Measurements from ENCODE around the gene COL23A1. TPM values are rescaled to one million over a fixed set of nuclear protein-coding genes. Genes with fewer than 3 reads are reported as not detected.

The COL23A1 gene
- polyA plus RNA-seq, 3 donors = 0.11 to 0.21 TPM; not detected in 1

DNA sequence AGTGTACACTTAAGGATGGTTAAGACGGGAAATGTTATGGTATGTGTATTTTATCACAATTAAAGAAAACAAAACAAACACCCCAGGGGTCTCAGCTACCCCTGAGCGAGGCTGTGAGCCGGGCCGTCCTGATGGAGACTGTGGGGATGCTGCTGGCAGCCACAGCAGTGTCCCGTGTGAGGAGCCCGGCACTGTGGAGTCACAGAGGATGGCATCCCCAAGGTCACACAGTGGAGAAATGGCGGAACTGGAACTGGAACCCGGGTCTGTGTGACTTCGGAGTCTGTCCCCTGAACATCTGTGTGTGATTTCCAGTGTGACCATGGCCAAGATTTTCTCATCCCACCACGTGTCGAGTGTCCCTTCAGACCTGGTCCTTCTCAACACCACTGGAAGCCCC lies 276.9 kb downstream of the COL23A1 start:
- peak overlapping the region; percentile 6 for H3K4me2 ChIP-seq (replicated peaks; ENCODE audit: extremely low read depth, low read length, poor library complexity, severe bottlenecking)
- 92% methylated on average over 3 of the region's 11 CpGs for WGBS (ENCODE audit: insufficient coverage)
- peaks cover 16 to 17% of the 10 kb centered on the region in 2 donors for H3K4me1 ChIP-seq (ENCODE audit: control insufficient read depth in 1 of 2, insufficient read depth in 2 of 2, low read length in 2 of 2)
- H3K27me3 Mint-ChIP-seq (ENCODE audit: low read depth in 3 of 3) = peaks cover 0 to 3% (median 2%) of the 10 kb centered on the region in 3 donors
- no peak for DNase-seq
- H3K36me3 Mint-ChIP-seq = no peaks in the 10 kb centered on the region
- peak overlapping the region; percentile 81 to 94 for H3K27ac ChIP-seq (ENCODE audit: low read depth in 1 of 2, low read length in 2 of 2)
- intact Hi-C loops (cut with micrococcal nuclease) = no loop called here
- no peaks in the 10 kb centered on the region for H3K36me3 ChIP-seq (replicated peaks in 1 of 2; ENCODE audit: control insufficient read depth in 1 of 2, insufficient read depth in 2 of 2, low read length in 2 of 2)
- peak overlapping the region in 1 of 2 donors; percentile 90 for H3K4me3 Mint-ChIP-seq
- TF ChIP-seq, protein P1, sequence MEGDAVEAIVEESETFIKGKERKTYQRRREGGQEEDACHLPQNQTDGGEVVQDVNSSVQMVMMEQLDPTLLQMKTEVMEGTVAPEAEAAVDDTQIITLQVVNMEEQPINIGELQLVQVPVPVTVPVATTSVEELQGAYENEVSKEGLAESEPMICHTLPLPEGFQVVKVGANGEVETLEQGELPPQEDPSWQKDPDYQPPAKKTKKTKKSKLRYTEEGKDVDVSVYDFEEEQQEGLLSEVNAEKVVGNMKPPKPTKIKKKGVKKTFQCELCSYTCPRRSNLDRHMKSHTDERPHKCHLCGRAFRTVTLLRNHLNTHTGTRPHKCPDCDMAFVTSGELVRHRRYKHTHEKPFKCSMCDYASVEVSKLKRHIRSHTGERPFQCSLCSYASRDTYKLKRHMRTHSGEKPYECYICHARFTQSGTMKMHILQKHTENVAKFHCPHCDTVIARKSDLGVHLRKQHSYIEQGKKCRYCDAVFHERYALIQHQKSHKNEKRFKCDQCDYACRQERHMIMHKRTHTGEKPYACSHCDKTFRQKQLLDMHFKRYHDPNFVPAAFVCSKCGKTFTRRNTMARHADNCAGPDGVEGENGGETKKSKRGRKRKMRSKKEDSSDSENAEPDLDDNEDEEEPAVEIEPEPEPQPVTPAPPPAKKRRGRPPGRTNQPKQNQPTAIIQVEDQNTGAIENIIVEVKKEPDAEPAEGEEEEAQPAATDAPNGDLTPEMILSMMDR (IDR thresholded peaks at IDR 0.05) = no peak
- peaks cover 8 to 9% of the 10 kb centered on the region in 2 donors for H3K9me3 ChIP-seq (replicated peaks in 1 of 2; ENCODE audit: control insufficient read depth in 1 of 2, insufficient read depth in 1 of 2, low read length in 2 of 2)
- H3K9me3 Mint-ChIP-seq = peaks cover 9 to 18% (median 12%) of the 10 kb centered on the region in 7 donors
- peak overlapping the region; percentile 87 to 99 (median 98) for H3K27ac Mint-ChIP-seq
- H3K4me3 ChIP-seq (replicated peaks in 1 of 3; ENCODE audit: low read depth in 2 of 3, low read length in 3 of 3) = peak overlapping the region in 1 of 3 experiments; percentile 23
- no peaks in the 10 kb centered on the region for H3K27me3 ChIP-seq (ENCODE audit: control insufficient read depth in 2 of 2, insufficient read depth in 2 of 2, low read length in 2 of 2)
- peak overlapping the region; percentile 35 for H3K9ac ChIP-seq (ENCODE audit: insufficient read depth, low read length, poor library complexity, severe bottlenecking)
- H3K79me2 ChIP-seq (ENCODE audit: insufficient read depth, low read length) = no peaks in the 10 kb centered on the region
- H4K20me1 ChIP-seq (ENCODE audit: insufficient read depth, low read length) = no peaks in the 10 kb centered on the region
- peaks cover 7% of the 10 kb centered on the region for H3K4me1 Mint-ChIP-seq
- H2AFZ ChIP-seq (ENCODE audit: insufficient read depth, low read depth, low read length, poor library complexity, severe bottlenecking) = peak overlapping the region; percentile 51

DNA sequence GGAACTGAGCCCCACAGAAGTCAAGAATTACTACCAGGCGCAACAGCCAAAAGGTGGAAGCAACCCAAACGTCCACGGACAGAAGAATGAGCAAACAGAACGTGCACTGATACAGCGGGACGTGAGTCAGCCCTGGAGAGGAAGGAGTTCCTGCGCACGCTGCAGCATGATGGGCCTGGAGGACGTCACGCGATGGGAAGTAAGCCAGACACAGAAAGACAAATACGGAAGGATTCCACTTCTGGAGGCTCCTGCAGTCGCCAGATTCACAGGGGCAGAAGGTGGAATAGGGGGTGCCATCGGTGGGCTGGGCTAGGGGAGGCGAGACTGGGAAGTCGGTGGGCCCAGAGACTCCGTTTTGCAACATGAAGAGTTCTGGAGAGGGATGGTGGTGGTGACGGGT lies 277.3 kb downstream of the COL23A1 start:
- peaks cover 7 to 14% (median 9%) of the 10 kb centered on the region in 7 donors for H3K9me3 Mint-ChIP-seq
- peak overlapping the region in 1 of 3 experiments; percentile 23 for H3K4me3 ChIP-seq (replicated peaks in 1 of 3; ENCODE audit: low read depth in 2 of 3, low read length in 3 of 3)
- TF ChIP-seq, protein P1 (IDR thresholded peaks at IDR 0.05) = no peak
- H3K9me3 ChIP-seq (replicated peaks in 1 of 2; ENCODE audit: control insufficient read depth in 1 of 2, insufficient read depth in 1 of 2, low read length in 2 of 2) = peaks cover 4 to 5% of the 10 kb centered on the region in 2 donors
- peak overlapping the region; percentile 87 to 99 (median 98) for H3K27ac Mint-ChIP-seq
- peak overlapping the region; percentile 54 for H3K9ac ChIP-seq (ENCODE audit: insufficient read depth, low read length, poor library complexity, severe bottlenecking)
- H3K36me3 ChIP-seq (replicated peaks in 1 of 2; ENCODE audit: control insufficient read depth in 1 of 2, insufficient read depth in 2 of 2, low read length in 2 of 2) = no peaks in the 10 kb centered on the region
- peak overlapping the region; percentile 6 for H3K4me2 ChIP-seq (replicated peaks; ENCODE audit: extremely low read depth, low read length, poor library complexity, severe bottlenecking)
- H3K27me3 Mint-ChIP-seq (ENCODE audit: low read depth in 3 of 3) = peaks cover 0 to 3% (median 2%) of the 10 kb centered on the region in 3 donors
- H2AFZ ChIP-seq (ENCODE audit: insufficient read depth, low read depth, low read length, poor library complexity, severe bottlenecking) = peak overlapping the region; percentile 51
- peak; percentile 90 to 99 (median 93) for DNase-seq
- intact Hi-C loops (cut with micrococcal nuclease) = no loop called here
- H3K36me3 Mint-ChIP-seq = no peaks in the 10 kb centered on the region
- H3K4me1 Mint-ChIP-seq = peaks cover 7% of the 10 kb centered on the region
- H3K79me2 ChIP-seq (ENCODE audit: insufficient read depth, low read length) = no peaks in the 10 kb centered on the region
- H3K4me3 Mint-ChIP-seq = peak overlapping the region; percentile 58 to 90
- peaks cover 16 to 17% of the 10 kb centered on the region in 2 donors for H3K4me1 ChIP-seq (ENCODE audit: control insufficient read depth in 1 of 2, insufficient read depth in 2 of 2, low read length in 2 of 2)
- WGBS (ENCODE audit: insufficient coverage) = 41% methylated on average over 18 of the region's 18 CpGs
- H4K20me1 ChIP-seq (ENCODE audit: insufficient read depth, low read length) = no peaks in the 10 kb centered on the region
- peak overlapping the region; percentile 81 to 94 for H3K27ac ChIP-seq (ENCODE audit: low read depth in 1 of 2, low read length in 2 of 2)
- no peaks in the 10 kb centered on the region for H3K27me3 ChIP-seq (ENCODE audit: control insufficient read depth in 2 of 2, insufficient read depth in 2 of 2, low read length in 2 of 2)
